Tongue (tissue), 2 donors: ENCODE measurements around the gene HMCES. TPM values are rescaled to one million over a fixed set of nuclear protein-coding genes. Genes with fewer than 3 reads are reported as not detected.

Source experiments
- DNase-seq: peaks from one replicate; pipeline ENCODE4 v3.0.0-alpha.2; 2015
- total RNA-seq: library from RNA; depleted of rRNA; stranded (reverse); fragments of >200 nt; gene quantifications from one replicate; pipeline ENCODE4 v1.2.3, GENCODE V29; 2014

The HMCES gene
- 28.0 TPM for total RNA-seq

- peak; percentile 97 for DNase-seq
Observed at GRCh38 chr3:129278439-129278965, at the start of gene HMCES. TSS of gene HMCES (plus strand) at chr3:129278870. CDS start at chr3:129279733, 863 bp downstream.

GRCh38 chr3:129228891-129229585 is 49.6 kb upstream of the HMCES start:
- peak; percentile 46 for DNase-seq

- DNase-seq: no peak
Observed at GRCh38 chr3:129230311-129231019, 48.2 kb upstream of the HMCES start.

GRCh38 chr3:129231331-129232119 is 47.1 kb upstream of the HMCES start:
- DNase-seq: no peak

GRCh38 chr3:129233538-129233937 is 45.1 kb upstream of the HMCES start:
- DNase-seq: peak; percentile 11

- DNase-seq: no peak
Observed at GRCh38 chr3:129234441-129234840, 44.2 kb upstream of the HMCES start.

- no peak for DNase-seq
Observed at GRCh38 chr3:129235344-129235917, 43.2 kb upstream of the HMCES start.

GRCh38 chr3:129238945-129239705 is 39.5 kb upstream of the HMCES start:
- no peak for DNase-seq

GRCh38 chr3:129239991-129240390 is 38.7 kb upstream of the HMCES start:
- DNase-seq: no peak

GRCh38 chr3:129240436-129240835 is 38.2 kb upstream of the HMCES start:
- DNase-seq: no peak

- no peak for DNase-seq
Observed at GRCh38 chr3:129245141-129245540, 33.5 kb upstream of the HMCES start.

- DNase-seq: peak; percentile 93
Observed at GRCh38 chr3:129245641-129246306, 32.9 kb upstream of the HMCES start.

- no peak for DNase-seq
Observed at GRCh38 chr3:129246636-129247035, 32.0 kb upstream of the HMCES start.

- no peak for DNase-seq
Observed at GRCh38 chr3:129248286-129248979, 30.2 kb upstream of the HMCES start.

- DNase-seq: peak; percentile 95
Observed at GRCh38 chr3:129249284-129250065, 29.2 kb upstream of the HMCES start, which contains the start of gene COPG1. TSS of gene COPG1 (plus strand) at chr3:129249606. CDS start at chr3:129249710, 104 bp downstream.

- DNase-seq: no peak
Observed at GRCh38 chr3:129252748-129253147, 25.9 kb upstream of the HMCES start.

- DNase-seq: no peak
Observed at GRCh38 chr3:129254536-129255230, 24.0 kb upstream of the HMCES start.

GRCh38 chr3:129256270-129256669 is 22.4 kb upstream of the HMCES start:
- no peak for DNase-seq

- DNase-seq: no peak
Observed at GRCh38 chr3:129257609-129258008, 21.1 kb upstream of the HMCES start.
